GM18858 (cell line): Measurements from ENCODE around the gene TNS2.

Experiments
- ATAC-seq: cut with Tn5 transposase; IDR thresholded peaks from one replicate; pipeline ENCODE4 v1.9.1; 2021; ENCODE audit not compliant: unreplicated experiment

The TNS2 gene

DNA sequence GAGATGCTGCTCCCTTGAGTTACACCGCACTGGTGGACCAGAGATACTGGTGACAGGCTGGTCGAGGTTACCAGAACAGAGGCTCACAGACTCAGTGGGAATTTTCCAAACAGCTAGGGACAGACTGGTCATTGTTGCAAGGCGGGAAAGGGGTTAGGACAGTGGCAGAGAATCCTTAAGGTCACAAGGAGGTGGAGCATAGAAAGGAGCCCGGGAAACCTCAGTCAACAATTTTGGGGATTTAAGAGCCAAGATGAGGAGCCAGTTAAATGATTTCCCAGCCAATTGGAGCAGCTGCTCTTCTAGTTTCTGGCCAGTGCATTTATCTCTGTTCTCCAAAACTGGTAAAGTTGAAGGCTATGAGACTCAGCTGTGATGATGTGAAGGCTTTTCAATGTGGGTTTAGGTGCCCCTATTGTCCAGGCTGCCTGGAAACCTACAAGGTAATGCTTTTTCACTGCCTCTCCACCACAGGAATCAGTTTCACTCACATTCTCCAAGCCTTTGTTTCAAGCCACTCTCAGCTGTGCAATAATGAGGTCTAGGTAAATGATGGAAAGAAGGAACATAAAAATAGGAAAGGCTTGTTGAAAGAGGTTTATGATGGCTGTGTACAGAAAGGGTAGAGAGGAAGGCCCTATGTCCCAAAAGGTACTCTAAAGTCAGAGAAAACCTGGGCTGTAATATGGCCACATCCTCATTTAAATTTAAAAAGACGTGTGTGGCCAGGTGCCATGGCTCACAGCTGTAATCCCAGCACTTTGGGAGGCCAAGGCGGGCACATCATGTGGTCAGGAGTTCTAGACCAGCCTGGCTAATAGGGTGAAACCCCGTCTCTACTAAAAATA, 7.0 kb upstream of the TNS2 start:
- no peak for ATAC-seq

DNA sequence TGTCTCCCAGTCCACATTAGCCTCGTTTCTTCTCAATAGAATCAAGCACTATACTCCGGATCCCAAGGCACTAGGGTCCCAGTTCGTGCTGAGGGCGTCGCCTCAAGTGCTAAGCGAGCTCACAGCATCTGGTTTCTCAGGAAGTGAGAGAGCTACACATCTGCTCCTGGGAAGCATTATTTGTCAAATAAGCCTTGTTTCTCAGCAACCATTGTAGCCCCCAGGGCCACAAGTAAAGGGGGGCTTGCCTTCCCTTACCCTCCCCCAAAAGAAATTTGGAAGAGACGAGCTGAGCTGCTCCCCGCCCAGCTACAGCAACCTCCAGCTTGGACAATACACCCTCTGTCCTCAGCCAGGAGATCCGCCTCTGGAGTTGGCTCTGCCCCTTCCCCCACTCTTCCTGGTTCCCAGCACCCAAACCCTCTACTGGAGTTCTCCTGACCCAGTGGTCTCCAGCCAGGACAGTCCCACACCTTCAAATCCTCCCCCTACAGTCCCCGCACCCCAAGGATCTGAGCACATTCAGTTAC, 5.7 kb upstream of the TNS2 start:
- ATAC-seq = no peak

DNA sequence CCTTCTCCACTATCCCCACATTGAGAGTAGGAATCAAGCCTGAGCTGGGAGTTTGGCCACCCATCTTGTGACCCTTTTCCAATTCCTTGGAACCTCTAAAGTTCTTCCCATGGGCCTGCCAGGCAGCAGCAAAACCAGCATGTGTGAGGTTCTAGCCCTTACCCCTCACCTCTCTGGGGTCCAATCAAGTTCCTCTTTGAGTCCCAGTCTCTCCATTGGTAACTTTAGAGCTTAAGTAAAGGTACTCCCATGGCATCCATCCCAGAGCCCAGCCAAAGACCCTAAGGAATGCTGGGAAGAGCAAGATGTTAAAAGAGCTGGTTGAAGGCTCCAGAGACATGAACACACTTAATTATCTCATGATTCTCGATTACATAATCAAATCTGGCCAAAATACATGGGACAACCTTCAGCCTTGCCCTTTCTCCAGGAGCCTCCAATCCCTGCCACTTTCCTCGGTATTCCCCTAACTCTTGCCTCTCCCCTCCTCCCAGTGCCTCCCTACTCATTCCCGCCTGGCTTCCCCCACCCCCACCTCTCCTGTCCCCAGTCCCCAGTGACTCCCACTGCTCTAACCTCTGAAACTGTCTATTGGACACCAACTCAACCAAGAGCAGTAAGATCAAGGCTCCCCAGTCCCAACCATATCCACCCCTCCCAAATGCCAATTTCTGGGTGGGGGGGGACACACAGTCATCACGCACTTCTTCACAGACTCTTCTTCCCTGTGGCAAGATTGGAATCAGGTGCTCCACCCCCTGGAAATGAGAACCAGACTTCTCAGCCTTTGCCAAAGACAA, 4.8 kb upstream of the TNS2 start:
- no peak for ATAC-seq

- ATAC-seq = no peak
Measured at GRCh38 chr12:53045696-53046045, 4.2 kb upstream of the TNS2 start.

- ATAC-seq = peak; percentile 23
Measured at GRCh38 chr12:53046655-53047220, 3.1 kb upstream of the TNS2 start.

GRCh38 chr12:53047221-53048032, 2.4 kb upstream of the TNS2 start:
- ATAC-seq = peak; percentile 39

DNA sequence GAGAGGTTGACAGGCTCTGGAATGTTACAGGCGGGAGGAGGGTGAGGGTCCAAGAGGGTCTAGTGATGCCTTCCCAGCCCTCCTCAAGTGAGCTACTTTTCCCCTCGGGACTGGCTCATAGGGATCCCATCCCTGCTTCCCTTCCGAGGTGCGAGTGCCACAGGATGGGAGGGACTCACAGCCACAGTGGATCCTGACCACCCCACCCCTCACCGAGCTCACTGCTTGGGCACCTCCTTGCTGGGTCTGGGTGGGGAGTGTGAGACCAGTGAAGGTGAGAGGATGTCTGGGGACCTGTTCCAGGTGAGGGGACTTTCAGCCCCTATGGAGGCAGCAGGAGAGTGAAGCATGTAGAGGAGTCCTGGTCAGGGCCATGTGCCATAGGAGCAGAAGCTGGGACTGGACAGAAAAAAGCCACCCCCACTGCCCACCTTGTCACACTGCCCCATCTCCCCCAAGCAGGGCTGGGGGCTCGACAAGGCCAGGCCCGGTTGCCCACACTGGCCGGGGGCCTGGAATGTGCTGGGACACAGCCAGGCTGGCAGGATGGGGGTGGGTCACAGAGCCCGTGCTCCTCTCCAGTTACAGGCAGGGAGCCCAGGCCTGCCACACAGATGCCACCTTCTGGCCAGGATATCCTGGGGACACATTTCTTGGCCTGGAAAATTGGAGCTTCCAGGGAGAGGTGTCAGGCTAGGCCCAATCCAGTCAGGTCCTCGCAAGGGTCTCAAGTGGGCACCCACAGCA, 1.7 kb upstream of the TNS2 start:
- no peak for ATAC-seq

- ATAC-seq = no peak
Measured at GRCh38 chr12:53048780-53049401, 974 bp upstream of the TNS2 start.

DNA sequence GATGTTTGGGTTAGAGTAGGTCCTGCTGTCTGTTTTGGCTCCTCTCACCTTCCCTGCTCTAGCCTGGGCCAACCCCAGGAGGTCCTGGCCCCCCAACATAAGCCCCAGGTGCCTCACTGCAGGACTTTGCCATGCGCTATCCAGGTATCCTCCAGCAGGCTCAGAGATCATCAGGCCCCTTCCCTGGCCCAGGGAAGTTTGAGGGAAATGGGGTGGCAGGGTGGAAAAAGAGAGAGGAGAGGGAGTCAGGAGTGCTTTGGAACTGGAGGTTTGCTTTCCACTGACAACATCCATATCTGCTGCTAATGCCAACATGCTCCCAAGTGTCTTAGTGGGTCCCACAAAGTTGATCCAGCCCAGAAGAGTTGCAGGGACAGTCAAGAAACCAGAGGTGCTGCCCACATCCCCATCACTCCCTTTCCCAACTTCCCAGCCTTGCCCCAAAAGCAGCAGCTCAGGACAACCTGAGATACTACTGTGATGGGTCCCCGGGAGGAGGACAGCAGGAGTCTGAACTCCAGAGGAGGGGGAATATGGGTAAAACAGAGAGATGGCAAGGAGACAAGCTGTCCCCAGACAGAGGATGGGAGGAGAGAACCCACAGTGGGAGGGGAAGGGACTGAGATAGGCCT, 677 bp downstream of the TNS2 start:
- ATAC-seq = no peak

GRCh38 chr12:53051058-53051880, 1.4 kb downstream of the TNS2 start:
- ATAC-seq = no peak

DNA sequence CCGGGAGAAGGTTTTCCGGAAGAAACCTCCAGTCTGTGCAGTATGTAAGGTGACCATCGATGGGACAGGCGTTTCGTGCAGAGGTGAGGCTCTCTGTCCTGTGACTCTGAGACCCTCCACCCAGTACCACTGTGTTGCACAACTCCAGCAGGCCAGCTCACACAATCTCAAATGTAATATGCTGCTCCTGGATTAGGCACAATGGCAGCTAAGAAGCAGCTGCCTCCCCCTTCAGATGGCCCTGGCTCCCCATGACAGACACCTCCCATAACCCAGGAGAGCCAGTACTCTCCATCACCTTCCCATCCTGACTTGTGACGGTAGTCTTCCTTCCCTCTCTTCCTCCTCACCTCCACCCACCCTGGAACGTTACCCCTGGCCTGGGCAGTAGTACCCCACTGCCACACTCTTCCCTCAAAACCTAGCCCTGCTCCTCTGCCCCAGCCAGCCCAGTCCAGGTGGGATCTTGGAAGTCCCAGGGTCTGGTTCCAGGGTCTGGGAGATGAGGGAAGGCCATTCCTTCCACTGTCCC, 2.1 kb downstream of the TNS2 start:
- ATAC-seq = no peak

GRCh38 chr12:53052419-53053217, 2.8 kb downstream of the TNS2 start:
- ATAC-seq = no peak

DNA sequence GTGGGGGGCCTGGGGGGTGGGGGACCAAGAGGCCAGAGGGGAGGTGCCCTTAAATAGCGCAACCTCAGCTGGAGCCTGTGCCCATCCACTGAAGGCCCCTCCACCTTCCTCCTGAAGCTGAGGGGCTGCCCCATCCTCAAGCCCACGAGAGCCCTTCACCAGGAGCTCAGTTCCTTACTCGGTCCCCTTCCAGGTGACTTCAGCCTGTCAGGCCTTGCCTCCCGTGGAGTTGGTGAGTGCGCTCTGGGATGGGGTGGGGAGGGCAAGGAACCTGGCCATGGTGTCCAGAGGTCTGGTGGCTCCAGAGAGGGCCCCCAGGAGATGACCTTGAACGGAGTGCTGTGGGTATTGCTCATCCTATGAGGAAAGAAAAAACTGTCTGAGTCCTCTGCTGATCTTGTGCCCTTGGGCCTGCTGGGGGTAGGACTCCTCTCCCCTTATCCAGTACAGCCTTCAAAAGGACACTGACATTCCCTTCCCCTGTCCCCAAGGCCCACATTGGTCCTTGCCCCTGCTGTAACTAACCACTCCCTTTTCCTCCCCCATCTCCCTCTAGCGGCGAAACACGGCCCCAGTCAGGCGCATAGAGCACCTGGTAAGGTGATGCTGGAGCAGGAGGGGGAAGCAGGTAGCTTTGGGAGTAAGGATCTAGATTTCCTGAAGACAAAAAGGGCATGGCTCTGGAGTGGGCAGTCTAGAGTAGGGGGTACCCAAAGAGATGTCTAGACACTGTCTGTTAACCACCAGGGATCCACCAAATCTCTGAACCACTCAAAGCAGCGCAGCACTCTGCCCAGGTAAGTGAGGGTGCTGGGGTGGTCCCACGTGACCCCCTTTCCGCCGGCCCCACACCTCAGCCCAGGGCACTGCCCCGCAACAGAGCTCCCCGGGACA, 3.6 kb downstream of the TNS2 start:
- ATAC-seq = no peak

DNA sequence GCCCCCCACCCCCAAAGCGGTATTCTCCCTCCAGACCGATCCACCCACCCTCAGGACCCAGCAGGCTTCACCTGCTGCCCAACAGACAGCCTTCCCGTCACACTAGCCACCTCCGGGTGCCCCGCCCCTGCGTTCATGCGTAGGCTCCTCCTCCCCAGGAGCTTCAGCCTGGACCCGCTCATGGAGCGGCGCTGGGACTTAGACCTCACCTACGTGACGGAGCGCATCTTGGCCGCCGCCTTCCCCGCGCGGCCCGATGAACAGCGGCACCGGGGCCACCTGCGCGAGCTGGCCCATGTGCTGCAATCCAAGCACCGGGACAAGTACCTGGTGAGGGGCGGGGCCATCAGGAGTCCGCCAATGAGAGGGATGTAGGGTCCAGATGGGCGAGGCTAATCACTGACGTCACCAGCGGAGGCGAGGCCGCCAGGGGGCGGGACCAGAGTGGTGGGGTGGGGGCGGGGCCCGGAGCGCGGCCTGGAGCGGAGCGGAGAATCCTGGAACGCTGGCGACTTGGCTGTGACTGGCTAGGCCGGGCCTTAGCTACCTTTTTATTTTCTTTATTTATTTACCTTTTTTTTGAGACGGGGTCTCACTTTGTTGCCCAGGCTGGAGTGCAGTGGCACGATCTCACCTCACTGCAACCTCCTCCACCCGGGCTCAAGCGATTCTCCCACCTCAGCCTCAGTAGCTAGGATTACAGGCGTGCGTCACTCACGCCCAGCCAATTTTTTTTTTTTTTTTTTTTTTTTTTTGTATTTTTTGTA, 4.4 kb downstream of the TNS2 start:
- ATAC-seq = peak; percentile 78

DNA sequence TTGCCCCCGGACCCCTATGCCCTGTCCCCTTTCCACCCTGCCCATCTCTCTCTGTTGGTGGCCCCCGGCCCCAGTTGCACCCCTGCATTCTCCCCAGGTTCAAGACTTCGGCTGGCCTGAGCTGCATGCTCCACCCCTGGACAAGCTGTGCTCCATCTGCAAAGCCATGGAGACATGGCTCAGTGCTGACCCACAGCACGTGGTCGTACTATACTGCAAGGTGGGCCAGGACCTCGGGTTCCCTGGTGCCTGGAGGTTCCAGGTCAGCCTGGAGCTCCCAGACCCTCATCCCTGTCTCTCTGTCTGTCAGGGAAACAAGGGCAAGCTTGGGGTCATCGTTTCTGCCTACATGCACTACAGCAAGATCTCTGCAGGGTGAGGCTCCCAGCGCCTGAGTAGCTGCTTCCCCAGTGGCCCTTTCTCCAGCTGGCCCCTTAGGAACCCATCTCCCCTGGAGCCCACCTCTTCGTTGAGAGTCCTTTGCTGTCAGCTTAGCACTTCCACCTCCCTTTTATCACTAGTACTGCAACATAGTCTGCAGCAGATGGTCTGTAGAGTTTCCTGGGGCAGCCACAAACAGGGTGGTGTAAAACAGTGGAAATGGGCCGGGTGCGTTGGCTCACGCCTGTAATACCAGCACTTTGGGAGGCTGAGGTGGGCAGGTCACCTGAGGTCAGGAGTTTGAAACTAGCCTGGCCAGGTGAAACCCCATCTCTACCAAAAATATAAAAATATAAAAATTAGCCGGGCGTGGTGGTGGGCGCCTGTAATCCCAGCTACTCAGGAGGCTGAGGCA, 5.8 kb downstream of the TNS2 start:
- no peak for ATAC-seq
